Endometrial microvascular endothelial cells (primary cell): ENCODE measurements around the gene FARS2. TPM values are rescaled to one million over a fixed set of nuclear protein-coding genes. Genes with fewer than 3 reads are reported as not detected.

ENCODE experiments used
- in situ Hi-C: cut with HindIII; loops from 2 replicates; pipeline ENCODE4 v1.10.0; 2017; ENCODE audit warnings: low sequenced_read_pairs, low pct_unique_long_range_greater_than_20kb; ENCODE audit errors: inconsistent ontology term
- total RNA-seq: library from RNA; depleted of rRNA; stranded (reverse); fragments of >200 nt; gene quantifications from one replicate; pipeline ENCODE4 v1.2.3, GENCODE V29; 2015; ENCODE audit errors: inconsistent ontology term

Gene FARS2
- total RNA-seq, 1 donor from 2014 or later: 18.2 TPM

DNA sequence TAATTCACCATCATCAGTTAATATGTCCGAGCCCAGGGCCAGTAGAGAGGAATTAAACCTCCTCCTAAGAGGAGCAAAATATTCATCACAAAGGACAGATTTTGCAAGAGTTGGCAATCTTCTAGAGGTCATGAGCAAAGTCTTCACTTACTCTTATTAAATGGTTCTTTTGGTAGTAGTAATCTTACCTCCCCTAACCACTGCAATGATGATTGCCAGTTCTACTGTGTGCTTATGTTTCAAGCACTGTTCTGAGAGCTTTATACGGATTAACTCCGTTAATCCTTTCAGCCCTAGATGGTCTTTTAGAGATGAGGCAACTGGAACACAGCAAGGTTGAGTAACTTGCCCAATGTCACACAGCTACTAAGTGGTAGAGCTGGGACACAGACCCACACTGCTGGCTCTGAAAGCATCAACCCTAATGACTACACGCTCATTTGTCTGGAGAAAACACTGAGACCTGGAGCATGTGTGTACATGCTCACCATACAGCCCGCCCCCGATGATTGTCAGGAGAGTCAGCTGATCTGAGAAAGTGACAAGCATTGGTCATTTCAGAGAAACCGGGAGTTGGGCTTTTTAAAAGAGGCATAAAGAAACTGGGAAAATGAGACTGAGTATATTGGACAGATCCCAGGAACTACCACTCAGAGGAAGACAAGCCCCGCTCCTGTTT is 469.4 kb downstream of the FARS2 start:
- in situ Hi-C loops: no loop called here

GRCh38 chr6:5731435-5731834 is 470.1 kb downstream of the FARS2 start:
- in situ Hi-C loops: no loop called here

- in situ Hi-C loops: no loop called here
Observed at GRCh38 chr6:5732496-5732895, 471.2 kb downstream of the FARS2 start.

DNA sequence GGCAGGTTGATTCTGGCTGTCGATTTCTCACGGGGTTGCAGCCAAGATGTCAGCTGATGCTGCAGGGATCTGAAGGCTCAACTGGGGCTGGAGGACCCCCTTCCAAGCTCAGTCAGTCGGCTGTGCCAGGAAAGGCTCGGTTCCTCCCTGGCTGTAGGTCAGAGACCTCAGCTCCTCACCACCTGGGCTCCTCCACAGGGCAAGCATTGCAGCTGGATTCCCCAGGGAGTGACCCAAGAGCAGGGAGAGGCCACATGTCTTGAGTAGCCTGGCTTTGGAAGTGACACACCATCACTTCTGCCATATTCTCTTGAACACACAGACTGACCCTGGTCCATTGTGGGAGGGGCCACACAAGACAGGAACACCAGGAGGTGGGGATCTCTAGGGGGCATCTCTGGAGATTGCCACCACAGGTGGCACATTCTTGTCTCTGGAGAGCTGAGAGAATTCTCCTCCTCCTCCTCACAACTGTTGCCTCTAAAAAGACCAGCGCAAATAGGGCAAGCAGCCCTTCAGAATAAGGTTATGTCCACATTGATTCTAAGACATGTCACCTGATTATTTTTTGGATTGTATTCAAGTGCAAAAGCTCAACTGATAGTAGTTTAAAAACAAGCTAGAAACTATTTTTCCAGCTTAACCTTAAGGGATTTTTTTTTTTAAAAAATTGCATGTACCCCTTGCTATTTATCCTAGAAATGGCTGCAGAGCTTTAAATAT is 474.9 kb downstream of the FARS2 start:
- in situ Hi-C loops: no loop called here

DNA sequence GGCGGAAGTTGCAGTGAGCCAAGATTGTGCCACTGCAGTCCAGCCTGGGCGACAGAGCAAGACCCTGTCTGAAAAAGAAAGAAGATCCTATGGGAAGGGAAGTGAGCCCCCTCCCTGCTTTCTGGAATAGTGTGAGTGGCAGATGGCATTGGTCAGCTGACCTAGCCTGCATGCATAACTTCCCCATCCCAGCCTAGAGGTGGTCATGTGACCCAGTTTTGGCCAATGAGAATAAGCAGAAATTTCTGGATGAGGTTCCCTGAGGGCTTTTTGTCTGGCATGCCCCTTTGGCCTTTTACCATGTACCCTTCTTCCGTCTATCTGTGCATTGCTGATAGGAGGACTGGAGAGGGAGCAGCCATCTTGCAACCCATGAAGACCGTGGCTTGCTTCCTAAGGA is 476.1 kb downstream of the FARS2 start:
- in situ Hi-C loops: no loop called here

- in situ Hi-C loops: no loop called here
Observed at GRCh38 chr6:5738211-5738610, 476.9 kb downstream of the FARS2 start.

DNA sequence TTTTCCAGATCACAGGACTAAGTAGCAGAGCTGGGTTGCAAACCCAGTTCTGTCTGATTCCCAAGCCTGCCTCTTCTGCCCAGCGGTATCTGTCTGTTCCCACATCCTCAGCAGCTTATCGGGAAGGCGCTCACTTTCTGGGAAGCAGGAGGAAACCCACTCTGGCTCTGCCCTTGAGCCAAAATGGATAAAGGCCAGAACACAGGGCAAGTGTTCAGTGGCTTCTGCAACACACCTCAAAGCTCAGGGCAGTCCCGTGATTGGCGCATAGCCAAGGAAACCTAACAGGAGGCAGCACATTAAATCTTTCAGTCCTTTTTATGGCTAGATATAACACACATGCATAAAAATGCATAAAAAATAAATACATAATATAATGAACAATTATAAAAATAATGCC is 483.2 kb downstream of the FARS2 start:
- in situ Hi-C loops: no loop called here

GRCh38 chr6:5745081-5745480 is 483.8 kb downstream of the FARS2 start:
- in situ Hi-C loops: no loop called here

DNA sequence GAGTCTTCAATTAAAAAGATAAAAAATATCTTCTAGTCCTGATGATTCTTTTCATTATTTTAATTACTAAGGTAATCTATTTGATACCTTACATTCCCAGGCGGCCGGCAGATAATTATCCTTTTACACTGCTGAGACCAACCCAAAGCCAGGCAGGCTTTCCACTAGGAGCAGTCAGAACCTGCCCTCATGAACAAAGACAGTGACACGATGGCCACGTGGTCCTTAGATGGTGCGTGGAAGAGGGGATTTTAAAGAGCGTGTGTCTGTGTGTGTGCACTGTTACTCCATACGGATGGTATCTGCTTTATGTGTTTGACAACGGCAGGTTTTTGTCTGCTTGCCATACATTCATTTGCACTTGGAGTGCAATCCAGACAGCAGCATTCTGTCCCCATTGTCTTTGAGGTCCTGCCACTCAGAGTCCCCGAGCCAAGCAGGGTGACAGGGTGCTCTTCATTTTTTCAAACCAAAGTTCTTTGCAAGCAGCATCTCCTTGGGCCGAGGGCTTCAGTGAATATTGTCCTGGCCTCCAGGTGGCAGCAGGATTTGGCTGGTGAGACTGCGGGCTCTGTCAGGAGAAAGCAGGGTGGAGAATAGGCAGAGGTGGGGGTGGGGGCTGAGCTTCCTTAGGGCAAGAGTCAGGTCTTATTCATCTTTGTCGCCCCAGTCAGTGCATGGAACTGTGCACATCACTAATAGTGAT is 484.9 kb downstream of the FARS2 start:
- in situ Hi-C loops: no loop called here

- in situ Hi-C loops: no loop called here
Observed at GRCh38 chr6:5746759-5747130, 485.4 kb downstream of the FARS2 start.

DNA sequence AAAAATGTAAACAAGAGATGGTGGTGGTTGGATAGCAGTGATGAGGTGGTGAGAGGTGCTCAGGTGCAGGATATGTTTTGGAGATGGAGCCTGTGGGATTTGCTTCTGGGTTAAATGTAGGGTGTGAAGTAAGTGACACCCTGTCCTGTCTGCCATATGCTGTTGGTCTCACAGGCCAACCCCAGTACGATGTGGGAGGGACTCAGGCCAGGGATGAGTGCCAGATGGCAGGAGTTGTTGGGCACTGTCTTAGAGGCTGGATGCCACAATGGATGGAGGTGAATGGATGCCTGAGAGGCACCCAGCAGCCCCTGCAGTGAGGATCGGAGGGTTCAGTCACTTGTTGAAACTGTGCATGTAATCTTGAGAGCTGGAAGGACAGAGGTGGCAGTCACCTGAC is 486.1 kb downstream of the FARS2 start:
- in situ Hi-C loops: no loop called here

DNA sequence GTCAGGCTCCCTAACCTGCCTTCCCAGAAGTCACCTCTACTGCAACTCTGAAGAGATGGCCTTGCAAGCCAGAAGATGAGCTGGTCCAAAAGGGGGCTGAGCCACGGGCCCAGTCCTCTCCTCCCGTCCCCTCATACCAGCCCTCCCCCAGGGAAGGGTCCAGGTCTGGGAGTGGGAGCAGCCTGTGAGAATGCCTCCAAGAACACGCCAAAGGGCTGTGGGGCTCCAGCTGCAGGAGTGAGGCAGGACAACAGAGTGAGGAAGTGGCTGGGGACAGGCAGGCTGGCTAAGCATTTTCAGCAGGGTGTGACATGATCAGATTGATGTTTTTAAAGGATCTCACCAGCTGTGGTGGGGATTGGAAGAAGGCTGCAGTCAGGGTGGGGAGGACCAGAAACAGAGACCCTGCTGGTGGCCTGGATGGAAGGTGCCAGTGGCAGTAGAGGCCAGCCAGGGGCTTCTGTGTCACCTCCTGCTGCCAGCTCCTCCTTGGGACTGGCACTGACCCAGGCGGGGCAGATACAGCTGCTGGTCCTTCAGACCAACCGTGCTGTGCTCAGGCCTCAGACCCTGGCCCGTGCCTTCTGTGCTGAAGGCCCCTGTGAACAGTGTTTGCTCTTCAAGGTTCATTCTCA is 487.8 kb downstream of the FARS2 start:
- in situ Hi-C loops: no loop called here

- in situ Hi-C loops: no loop called here
Observed at GRCh38 chr6:5749651-5750215, 488.4 kb downstream of the FARS2 start.

DNA sequence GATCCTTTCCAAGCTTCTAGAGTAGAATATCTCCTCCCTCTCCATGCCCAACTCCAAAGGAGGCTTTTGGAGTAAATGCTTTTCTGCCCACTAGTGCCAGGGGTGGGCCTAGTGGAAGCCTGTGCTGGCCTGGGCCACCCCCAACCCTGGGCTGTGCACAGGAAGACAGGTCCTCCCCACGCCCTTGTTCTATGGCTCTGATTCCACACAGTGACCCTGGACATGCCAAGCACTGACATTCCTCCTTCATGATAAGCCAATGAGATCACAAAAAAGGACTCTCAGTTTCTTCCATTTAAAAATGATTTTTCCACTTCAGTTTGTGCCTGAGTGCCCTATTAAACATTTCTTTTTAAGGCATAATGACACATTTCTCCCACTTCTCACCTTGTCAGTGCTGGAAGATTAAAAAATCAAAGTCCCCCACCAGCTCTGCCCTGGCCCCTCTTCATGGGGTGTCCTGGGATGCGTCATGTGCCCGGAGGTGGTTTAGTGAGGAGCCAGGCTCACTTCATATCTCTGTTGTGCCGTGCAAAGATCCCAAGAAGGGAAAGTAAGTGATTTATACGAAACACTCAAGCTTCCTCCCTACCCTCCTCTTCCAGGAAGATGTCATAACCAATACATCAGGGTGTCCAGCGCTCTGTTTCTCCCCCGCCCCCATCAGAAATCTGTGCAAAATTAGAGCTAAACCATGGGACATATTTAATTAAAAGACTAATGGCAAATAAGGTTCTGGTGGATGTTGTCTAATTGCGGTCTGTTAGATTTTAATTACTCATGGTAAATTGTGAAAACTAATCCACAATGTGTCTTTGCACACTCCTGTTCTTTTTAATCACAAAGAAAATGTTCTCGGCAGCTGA is 490.4 kb downstream of the FARS2 start:
- in situ Hi-C loops: no loop called here

- in situ Hi-C loops: no loop called here
Observed at GRCh38 chr6:5752391-5752680, 491.0 kb downstream of the FARS2 start.

DNA sequence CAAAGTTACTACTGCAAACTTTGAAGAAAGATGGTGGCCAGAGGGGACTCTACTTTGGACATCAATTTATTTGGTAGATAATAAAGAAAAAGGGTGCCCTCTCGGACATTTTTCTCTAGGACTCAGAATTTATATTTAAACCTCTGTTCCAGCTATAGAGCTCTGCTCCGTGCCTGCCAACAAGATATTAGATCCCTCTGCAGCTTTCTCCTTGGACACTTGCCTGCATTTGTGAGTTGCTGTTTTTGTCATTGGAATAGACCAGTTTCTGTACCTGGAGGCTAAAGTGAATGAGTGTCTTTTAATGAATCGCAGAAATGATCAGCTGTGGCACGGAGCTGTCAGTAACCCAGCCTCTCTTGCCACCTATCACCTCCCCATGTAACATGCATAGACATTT is 491.9 kb downstream of the FARS2 start:
- in situ Hi-C loops: no loop called here

GRCh38 chr6:5754904-5755303 is 493.6 kb downstream of the FARS2 start:
- in situ Hi-C loops: no loop called here

GRCh38 chr6:5759571-5759970 is 498.3 kb downstream of the FARS2 start:
- in situ Hi-C loops: no loop called here

- in situ Hi-C loops: no loop called here
Observed at GRCh38 chr6:5761370-5761769, 500.1 kb downstream of the FARS2 start.
